ENCODE results near the gene ST3GAL5.

ST3GAL5 gene

DNA sequence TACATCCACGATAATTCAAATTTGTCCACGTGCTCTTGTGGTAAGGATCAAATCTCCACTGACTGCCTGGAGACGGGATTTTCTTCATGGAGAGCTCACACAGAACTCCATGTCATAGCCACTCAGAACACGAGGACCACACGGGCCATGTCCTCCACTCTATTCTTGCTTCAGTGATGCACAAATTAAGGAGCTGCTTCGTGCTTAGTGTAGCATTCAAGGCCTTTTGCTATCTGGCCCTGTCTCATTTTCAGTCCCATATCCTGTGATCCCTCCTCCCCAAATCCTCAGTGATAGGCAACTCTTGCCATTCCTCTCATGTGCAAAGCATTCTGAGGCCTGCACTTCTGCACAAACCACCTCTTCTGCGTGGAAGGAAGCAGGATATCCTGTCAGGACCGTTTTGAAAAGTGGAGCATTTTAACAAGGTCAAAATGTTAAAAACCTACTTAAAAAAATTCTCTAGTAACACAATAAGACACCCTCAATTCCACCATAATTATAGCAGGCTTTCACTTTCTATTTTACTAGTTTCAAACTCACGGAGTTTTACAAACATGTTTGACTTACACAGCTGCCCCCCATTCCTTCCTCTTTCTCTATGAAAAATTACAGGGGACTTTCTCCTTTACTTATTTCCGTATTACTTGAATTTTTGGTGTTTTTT, 35.2 kb downstream of the ST3GAL5 start:
- Histone ChIP-seq H3K27me3 (ENCODE audit: control insufficient read depth, insufficient read depth, low read length) (peaks cover 2% of the 10 kb centered on the region), H3K9ac (ENCODE audit: low read depth, low read length) (no peak overlapping the region), H3K36me3 (ENCODE audit: insufficient read depth, low read length) (no peaks in the 10 kb centered on the region), H3K4me2 (ENCODE audit: low read length) (no peak overlapping the region), H3K9me3 (replicated peaks; ENCODE audit: low read length) (no peaks in the 10 kb centered on the region), H3K4me1 (ENCODE audit: control insufficient read depth, insufficient read depth, low read length) (no peaks in the 10 kb centered on the region), H3K4me3 (ENCODE audit: low read length) (no peak overlapping the region)

DNA sequence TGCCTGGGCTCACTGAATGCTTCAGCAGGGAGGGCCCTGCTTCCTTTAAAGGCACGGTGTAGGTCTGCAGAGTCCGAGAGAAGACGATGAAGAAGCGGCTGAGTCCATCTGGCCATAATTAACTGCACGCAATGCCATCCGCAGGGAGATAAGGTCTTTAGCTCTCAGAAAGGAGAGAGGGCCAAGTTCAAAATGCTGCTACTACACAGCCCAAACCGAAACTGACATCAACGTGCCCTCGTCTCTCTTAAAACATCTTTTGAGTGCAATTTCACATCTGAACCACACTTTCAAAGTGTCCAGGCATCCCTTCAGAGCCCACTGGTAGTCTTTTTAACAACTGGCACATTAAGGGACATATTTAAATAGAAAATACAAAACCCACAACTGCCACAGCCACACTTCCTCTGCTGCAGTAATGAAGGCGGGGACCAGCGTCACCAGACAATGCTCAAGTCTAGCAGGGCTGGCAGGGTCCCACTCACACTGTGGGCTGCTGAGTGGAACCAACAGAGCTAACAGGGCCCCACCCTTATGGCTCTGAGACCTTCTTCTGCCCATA, 35.8 kb downstream of the ST3GAL5 start:
- Histone ChIP-seq H3K9ac (ENCODE audit: low read depth, low read length) (no peak overlapping the region), H3K27me3 (ENCODE audit: control insufficient read depth, insufficient read depth, low read length) (no peaks in the 10 kb centered on the region), H3K4me1 (ENCODE audit: control insufficient read depth, insufficient read depth, low read length) (no peaks in the 10 kb centered on the region), H3K4me3 (ENCODE audit: low read length) (no peak overlapping the region), H3K4me2 (ENCODE audit: low read length) (no peak overlapping the region), H3K36me3 (ENCODE audit: insufficient read depth, low read length) (no peaks in the 10 kb centered on the region), H3K9me3 (replicated peaks; ENCODE audit: low read length) (no peaks in the 10 kb centered on the region)

DNA sequence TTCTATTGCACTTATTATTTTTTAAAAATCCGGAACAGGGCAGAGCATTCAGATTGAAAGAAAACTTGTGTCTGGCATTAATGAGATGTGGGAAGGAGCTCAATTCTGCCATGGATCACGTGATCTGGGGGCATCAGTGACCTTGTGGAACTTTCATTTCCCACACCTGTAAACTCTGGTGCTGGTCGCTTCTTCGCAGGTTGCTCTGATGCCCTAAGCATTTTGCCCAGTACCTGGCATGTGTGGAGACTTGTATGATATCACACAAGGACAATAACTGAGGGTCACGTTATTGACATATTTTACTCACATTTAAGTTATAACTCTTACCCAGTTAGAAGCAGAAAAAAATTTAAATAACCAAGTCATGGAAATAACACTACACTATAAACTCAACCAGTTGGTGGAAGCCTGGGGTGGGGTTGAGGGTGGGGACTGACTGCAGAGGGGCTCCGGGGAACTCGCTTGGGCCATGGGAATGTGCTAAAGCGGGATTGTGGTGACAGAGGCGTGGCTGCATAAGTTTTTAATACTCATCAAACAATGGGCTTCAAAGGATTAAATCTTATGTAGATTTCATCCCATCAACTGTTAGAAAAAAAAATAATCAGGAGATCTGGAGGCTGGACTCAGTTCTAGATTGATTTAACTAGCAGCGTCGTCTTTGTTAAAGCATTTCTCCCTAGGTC, 36.5 kb downstream of the ST3GAL5 start:
- Histone ChIP-seq H3K36me3 (ENCODE audit: insufficient read depth, low read length) (no peaks in the 10 kb centered on the region), H3K4me1 (ENCODE audit: control insufficient read depth, insufficient read depth, low read length) (peaks cover under 1% of the 10 kb centered on the region)

DNA sequence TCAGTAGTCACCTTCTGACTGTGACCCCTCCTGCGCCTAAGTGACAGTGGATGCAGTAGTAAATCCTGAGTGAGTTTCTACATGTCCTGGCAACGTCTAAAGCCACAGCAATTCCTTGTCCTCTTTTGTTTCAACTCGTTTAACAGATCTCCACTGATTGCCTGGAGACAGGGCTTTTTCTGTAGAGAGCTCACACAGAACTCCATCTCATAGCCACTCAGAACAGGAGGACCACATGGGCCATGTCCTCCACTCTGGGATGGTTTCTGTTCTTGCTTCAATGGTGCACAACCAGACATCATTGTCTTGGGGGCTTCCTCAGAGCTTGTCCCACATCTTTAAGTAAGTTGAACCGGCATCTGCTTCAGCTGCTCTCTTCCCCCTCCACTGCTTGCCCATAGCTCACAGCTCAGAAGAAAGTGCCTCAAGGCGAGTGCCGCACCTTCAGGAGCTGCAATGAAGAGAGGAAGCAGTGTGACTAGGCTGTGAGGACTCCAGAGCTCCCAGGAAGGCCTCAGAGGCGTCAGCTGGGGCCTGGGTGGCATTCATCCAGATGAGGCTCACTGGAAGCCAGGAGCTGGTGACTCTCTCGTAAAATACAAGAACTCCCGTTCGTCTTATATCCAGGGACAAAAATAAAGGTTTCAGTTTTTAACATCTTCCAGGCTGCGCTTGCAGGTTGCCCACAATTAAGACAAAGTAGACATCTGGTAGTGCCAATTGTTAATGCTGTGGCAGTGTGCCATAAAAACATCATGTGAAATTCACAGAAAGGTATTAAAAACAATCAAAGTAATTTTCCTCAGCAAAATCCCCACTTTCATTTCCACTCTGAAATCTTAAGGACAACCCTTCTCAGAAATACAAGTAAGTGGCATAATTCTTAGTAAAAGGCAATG, 37.3 kb downstream of the ST3GAL5 start:
- Histone ChIP-seq H3K4me2 (ENCODE audit: low read length) (no peak overlapping the region), H3K36me3 (ENCODE audit: insufficient read depth, low read length) (no peaks in the 10 kb centered on the region), H3K4me3 (ENCODE audit: low read length) (no peak overlapping the region), H3K9ac (ENCODE audit: low read depth, low read length) (no peak overlapping the region), H3K4me1 (ENCODE audit: control insufficient read depth, insufficient read depth, low read length) (peaks cover 9% of the 10 kb centered on the region), H3K9me3 (replicated peaks; ENCODE audit: low read length) (no peaks in the 10 kb centered on the region), H3K27me3 (ENCODE audit: control insufficient read depth, insufficient read depth, low read length) (no peaks in the 10 kb centered on the region)

More for the DNA sequence above, 36.5 kb downstream of the ST3GAL5 start:
- Histone ChIP-seq H3K27me3 (ENCODE audit: control insufficient read depth, insufficient read depth, low read length) (no peaks in the 10 kb centered on the region), H3K4me3 (ENCODE audit: low read length) (no peak overlapping the region), H3K9ac (ENCODE audit: low read depth, low read length) (no peak overlapping the region), H3K9me3 (replicated peaks; ENCODE audit: low read length) (no peaks in the 10 kb centered on the region), H3K4me2 (ENCODE audit: low read length) (no peak overlapping the region)

DNA sequence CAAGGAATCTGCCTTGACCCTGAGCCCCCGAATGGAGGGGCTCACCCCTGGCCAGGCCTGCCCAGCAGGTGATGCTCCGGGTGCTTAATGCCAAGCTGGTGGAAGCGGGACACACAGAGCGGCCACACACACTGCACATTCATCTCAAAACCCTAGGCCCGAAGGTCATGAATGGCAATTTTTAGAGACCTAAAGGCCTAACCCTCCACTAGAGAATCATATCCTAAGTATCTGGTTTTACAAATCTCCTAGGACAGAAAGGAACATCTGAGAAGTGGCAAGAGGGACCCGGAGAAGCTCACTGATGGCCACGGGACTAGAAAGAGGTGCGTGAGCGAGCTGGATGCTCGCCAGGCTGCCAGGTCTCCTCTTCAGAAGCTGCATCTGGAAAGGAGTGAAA, 38.3 kb downstream of the ST3GAL5 start:
- Histone ChIP-seq H3K4me2 (ENCODE audit: low read length) (no peak overlapping the region), H3K4me3 (ENCODE audit: low read length) (no peak overlapping the region), H3K36me3 (ENCODE audit: insufficient read depth, low read length) (no peaks in the 10 kb centered on the region), H3K9ac (ENCODE audit: low read depth, low read length) (no peak overlapping the region), H3K27me3 (ENCODE audit: control insufficient read depth, insufficient read depth, low read length) (no peaks in the 10 kb centered on the region), H3K4me1 (ENCODE audit: control insufficient read depth, insufficient read depth, low read length) (peaks cover 16% of the 10 kb centered on the region), H3K9me3 (replicated peaks; ENCODE audit: low read length) (no peaks in the 10 kb centered on the region)

DNA sequence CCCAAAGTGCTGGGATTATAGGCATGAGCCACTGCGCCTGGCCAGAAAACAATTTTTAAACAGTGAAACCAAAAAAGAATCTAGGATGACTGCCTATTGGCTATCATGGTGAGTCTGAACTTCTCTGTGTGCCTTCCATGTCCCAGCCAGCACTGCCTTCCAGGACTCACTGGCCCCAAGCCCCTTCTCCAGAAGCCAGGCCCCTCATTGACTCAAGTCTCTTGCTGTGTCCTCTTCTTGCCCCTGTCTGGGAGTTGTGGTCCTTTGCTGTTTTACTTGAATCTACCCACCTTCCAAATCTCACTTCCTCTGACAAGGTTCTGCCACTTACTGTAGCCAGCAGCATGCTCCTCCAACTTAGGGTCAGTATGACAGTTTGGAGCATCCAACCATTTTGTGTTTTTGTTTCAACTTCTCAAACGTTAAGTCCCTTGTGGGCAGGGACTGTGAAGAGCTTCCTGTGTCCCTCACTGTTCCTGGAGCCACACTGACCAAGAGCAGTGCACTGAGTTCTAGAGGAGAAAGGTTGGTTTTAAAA, 41.7 kb downstream of the ST3GAL5 start:
- H3K36me3 ChIP-seq (ENCODE audit: insufficient read depth, low read length), result no peaks in the 10 kb centered on the region
- no peaks in the 10 kb centered on the region for H3K27me3 ChIP-seq (ENCODE audit: control insufficient read depth, insufficient read depth, low read length)
- H3K9ac ChIP-seq (ENCODE audit: low read depth, low read length), result no peak overlapping the region
- no peak overlapping the region for H3K4me2 ChIP-seq (ENCODE audit: low read length)
- peaks cover 16% of the 10 kb centered on the region for H3K4me1 ChIP-seq (ENCODE audit: control insufficient read depth, insufficient read depth, low read length)
- no peak overlapping the region for H3K4me3 ChIP-seq (ENCODE audit: low read length)
- no peaks in the 10 kb centered on the region for H3K9me3 ChIP-seq (replicated peaks; ENCODE audit: low read length)

DNA sequence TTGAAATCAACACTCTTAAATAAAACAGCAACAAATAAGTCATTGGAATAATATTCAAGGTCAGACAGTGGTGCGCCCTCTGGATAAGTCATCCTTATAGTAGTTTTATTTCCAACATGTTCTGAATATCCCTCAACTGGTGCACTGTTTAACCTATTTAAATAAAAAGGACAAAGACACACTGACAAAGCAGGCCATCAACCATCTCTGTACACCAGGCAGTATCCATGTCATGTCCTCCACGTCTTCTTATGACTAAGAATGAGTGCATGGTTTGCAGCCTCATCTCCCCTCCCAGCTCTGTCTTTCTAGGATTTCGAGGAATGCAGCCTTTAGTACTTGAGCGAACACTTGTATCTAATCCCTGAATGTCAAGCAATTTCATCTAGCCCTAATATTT, 42.4 kb downstream of the ST3GAL5 start:
- Histone ChIP-seq H3K36me3 (ENCODE audit: insufficient read depth, low read length) (no peaks in the 10 kb centered on the region), H3K4me2 (ENCODE audit: low read length) (peak overlapping the region; percentile 0), H3K4me3 (ENCODE audit: low read length) (no peak overlapping the region), H3K9ac (ENCODE audit: low read depth, low read length) (no peak overlapping the region), H3K27me3 (ENCODE audit: control insufficient read depth, insufficient read depth, low read length) (no peaks in the 10 kb centered on the region), H3K9me3 (replicated peaks; ENCODE audit: low read length) (no peaks in the 10 kb centered on the region), H3K4me1 (ENCODE audit: control insufficient read depth, insufficient read depth, low read length) (peaks cover 16% of the 10 kb centered on the region)

DNA sequence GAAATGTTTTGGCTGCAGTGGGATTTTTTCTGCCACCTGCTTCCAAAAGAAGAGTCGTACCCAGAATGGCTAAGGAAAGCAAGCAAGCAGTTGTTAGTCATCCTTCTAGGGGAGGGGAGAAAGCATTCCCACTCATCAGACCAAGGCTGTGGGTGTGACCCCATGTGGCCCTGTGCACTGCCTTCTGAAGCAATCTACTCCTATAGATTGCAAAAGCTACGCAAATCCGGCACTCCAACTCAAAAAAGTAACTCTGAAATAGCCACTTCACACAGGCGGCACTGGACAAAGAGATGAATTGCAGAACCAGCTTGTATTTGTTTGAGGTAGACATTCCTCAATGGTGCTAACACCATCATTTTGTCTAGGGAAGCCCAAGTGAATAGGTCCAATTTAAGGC, 44.3 kb downstream of the ST3GAL5 start:
- Histone ChIP-seq H3K9ac (ENCODE audit: low read depth, low read length) (no peak overlapping the region), H3K27me3 (ENCODE audit: control insufficient read depth, insufficient read depth, low read length) (no peaks in the 10 kb centered on the region), H3K4me2 (ENCODE audit: low read length) (no peak overlapping the region), H3K36me3 (ENCODE audit: insufficient read depth, low read length) (no peaks in the 10 kb centered on the region), H3K4me1 (ENCODE audit: control insufficient read depth, insufficient read depth, low read length) (peaks cover 16% of the 10 kb centered on the region), H3K4me3 (ENCODE audit: low read length) (no peak overlapping the region), H3K9me3 (replicated peaks; ENCODE audit: low read length) (no peaks in the 10 kb centered on the region)

DNA sequence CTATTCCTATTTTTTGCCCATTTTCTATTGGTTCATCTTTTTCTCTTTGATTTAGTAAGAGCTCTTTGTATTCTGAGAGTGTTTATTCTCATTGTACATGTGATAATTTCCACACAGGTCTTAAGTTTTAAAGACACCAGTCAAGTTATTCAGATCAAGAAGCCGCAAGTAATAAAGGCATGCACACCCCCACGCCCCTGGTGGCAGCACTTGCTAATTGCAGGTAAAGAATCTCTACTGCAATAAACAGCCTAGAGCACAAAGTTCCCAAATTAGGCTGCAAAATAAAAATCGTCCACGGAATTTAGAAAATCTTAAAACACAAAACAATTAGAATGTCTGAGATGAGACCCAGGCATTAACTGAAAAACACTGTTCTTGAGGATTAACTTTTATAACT, 45.2 kb downstream of the ST3GAL5 start:
- H3K4me2 ChIP-seq (ENCODE audit: low read length), result no peak overlapping the region
- no peaks in the 10 kb centered on the region for H3K9me3 ChIP-seq (replicated peaks; ENCODE audit: low read length)
- H3K4me3 ChIP-seq (ENCODE audit: low read length), result no peak overlapping the region
- no peaks in the 10 kb centered on the region for H3K36me3 ChIP-seq (ENCODE audit: insufficient read depth, low read length)
- H3K4me1 ChIP-seq (ENCODE audit: control insufficient read depth, insufficient read depth, low read length), result peaks cover 16% of the 10 kb centered on the region
- no peaks in the 10 kb centered on the region for H3K27me3 ChIP-seq (ENCODE audit: control insufficient read depth, insufficient read depth, low read length)
- no peak overlapping the region for H3K9ac ChIP-seq (ENCODE audit: low read depth, low read length)

DNA sequence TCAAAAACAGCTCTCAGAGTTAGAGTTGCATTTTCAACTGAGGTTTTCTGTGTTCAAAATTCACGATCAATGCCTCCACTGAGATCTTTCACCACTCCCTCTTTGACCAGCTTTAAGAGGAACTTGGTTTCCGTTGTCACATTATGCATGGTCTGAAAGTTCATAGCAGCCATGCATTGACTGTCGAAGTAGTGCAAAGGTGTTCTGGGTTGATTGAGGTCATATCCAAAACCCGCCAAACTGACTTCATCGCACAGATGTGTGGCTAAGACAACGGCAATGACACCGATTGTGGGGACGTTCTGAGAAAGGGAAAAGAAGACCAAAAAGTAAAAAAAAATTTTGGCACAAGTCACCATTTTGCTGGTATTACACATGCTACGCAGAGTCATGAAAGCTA, 48.7 kb downstream of the ST3GAL5 start:
- Histone ChIP-seq H3K4me3 (ENCODE audit: low read length) (no peak overlapping the region), H3K9ac (ENCODE audit: low read depth, low read length) (no peak overlapping the region), H3K4me1 (ENCODE audit: control insufficient read depth, insufficient read depth, low read length) (no peaks in the 10 kb centered on the region), H3K4me2 (ENCODE audit: low read length) (no peak overlapping the region), H3K9me3 (replicated peaks; ENCODE audit: low read length) (no peaks in the 10 kb centered on the region), H3K36me3 (ENCODE audit: insufficient read depth, low read length) (no peaks in the 10 kb centered on the region), H3K27me3 (ENCODE audit: control insufficient read depth, insufficient read depth, low read length) (no peaks in the 10 kb centered on the region)

DNA sequence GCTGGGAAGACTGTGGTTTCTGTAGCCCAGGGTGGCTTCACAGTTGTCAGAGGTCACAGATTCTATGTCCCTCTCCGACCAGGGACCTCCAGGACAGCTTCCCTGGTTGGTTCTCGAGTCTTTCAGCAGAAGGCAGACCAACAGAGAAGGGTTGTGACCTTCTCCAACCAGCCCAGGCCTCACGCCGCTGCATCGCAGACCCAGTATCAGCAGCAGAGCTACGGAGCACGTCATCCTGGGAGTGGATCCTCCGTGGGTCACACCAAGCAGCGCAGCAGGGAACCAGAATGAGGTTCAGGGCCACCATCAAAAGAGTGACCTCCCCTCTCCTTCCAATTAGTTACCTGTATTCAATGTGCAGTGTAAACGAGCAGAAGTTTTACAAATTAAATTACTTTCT, 49.3 kb downstream of the ST3GAL5 start:
- H3K36me3 ChIP-seq (ENCODE audit: insufficient read depth, low read length), result no peaks in the 10 kb centered on the region
- no peak overlapping the region for H3K4me2 ChIP-seq (ENCODE audit: low read length)
- no peak overlapping the region for H3K4me3 ChIP-seq (ENCODE audit: low read length)
- no peak overlapping the region for H3K9ac ChIP-seq (ENCODE audit: low read depth, low read length)
- no peaks in the 10 kb centered on the region for H3K27me3 ChIP-seq (ENCODE audit: control insufficient read depth, insufficient read depth, low read length)
- no peaks in the 10 kb centered on the region for H3K9me3 ChIP-seq (replicated peaks; ENCODE audit: low read length)
- no peaks in the 10 kb centered on the region for H3K4me1 ChIP-seq (ENCODE audit: control insufficient read depth, insufficient read depth, low read length)
